Heart left ventricle (tissue), 13 donors: ENCODE results near the gene SLC7A5.

Experiments
- CTCF ChIP-seq, 12 donors: fragments of 200-600 bp; sonication (generic) in 4 of 12; IDR thresholded peaks; one replicate each; pipeline versions ENCODE4 v1.5.0 to v1.8.0; 2018 to 2022; ENCODE audit warnings: antibody characterized with exemption in 12 of 12, mild to moderate bottlenecking in 5 of 12
- POLR2A ChIP-seq, 2 donors: fragments of 450-650 bp; IDR thresholded peaks; one replicate each; pipeline ENCODE4 v1.6.1; 2017; ENCODE audit warnings: antibody characterized with exemption in 2 of 2, mild to moderate bottlenecking in 2 of 2, moderate library complexity in 2 of 2
- donor health status: ischemic (EF 13 %, LVEDD 7.1; RV severe dilation, severe dysfunction).
- donor health status: DM: no; HTN: yes; CAD: no.
- donor health status: DM: no; HTN: no; CAD: no.
- donor health status: ischemic (EF 25% LVEDD 6.9; RV normal size, moderate dysfunction).
- donor health status: ischemic (EF 25% LVEDD 5.7; RV mildly dilated, moderate dysfunction).
- donor health status: ischemic (EF 35%, LVEDD 5.7; RV mildly dilated, moderate dysfunction).
- donor health status: nonischemic (EF 11% LVEDD 7.7; RV severe dilation, severe dysfunction).
- donor health status: DM: yes; HTN: yes; CAD: no.
- donor health status: PGD.
- donor health status: ischemic (EF 29% LVEDD 5.4; RV normal size, mild dysfunction).
- donor health status: nonischemic (EF 23%, LVEDD 6.1; RV moderate dilation, normal function).

- no peak for TF ChIP-seq CTCF (IDR thresholded peaks at IDR 0.05)
- no peak for TF ChIP-seq POLR2A (IDR thresholded peaks at IDR 0.05)
These were observed 37.2 kb downstream of the SLC7A5 start for GRCh38 chr16:87832137-87832527.
